GM21825 (cell line): Measurements from ENCODE around the gene HTRA3.

Experiments
- ATAC-seq: cut with Tn5 transposase; IDR thresholded peaks from one replicate; pipeline ENCODE4 v1.9.1; 2021; ENCODE audit warnings: mild to moderate bottlenecking, moderate library complexity; ENCODE audit not compliant: unreplicated experiment

Gene HTRA3

DNA sequence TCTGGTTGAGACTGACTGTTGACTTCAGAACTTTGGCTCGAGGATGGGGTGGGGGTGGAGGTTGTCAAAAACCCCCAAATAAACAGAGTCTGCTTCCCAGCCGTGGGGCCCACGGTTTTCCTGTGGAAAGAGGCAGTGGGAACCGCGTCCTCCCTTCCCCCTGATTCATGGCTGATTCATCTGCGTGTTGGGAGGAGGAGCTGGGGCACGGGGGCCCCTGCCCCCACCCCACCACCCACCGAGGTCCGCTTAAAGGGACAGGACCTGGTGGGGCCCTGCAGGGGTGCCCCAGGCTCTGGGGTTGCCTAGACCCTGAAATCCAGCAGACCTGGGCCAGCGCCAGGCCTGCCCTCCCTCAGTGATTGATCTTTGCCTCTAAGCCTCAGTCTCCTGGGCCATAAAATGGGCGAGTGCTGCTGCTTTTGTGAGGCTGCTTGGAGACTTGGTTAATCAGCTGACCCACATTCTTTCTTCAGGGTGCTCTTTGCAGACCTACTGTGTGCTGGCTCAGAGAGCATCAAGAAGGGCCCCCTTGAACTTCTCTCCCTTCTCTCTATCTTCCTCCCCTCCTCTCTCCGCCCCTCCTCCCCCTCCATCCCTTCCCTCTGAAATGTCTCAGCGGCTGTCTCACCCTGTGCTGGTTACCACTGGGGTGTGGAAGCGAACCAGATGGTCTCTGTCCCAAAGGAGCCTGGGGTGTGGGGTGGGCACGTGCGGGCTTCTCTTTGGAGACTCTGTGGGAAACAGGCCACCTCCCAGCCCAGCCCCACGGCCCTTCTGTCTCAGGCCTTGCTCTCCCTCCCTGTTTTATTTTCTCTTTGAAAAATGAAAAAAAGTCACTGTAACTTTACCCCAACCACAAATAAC is 9.1 kb downstream of the HTRA3 start:
- no peak for ATAC-seq

DNA sequence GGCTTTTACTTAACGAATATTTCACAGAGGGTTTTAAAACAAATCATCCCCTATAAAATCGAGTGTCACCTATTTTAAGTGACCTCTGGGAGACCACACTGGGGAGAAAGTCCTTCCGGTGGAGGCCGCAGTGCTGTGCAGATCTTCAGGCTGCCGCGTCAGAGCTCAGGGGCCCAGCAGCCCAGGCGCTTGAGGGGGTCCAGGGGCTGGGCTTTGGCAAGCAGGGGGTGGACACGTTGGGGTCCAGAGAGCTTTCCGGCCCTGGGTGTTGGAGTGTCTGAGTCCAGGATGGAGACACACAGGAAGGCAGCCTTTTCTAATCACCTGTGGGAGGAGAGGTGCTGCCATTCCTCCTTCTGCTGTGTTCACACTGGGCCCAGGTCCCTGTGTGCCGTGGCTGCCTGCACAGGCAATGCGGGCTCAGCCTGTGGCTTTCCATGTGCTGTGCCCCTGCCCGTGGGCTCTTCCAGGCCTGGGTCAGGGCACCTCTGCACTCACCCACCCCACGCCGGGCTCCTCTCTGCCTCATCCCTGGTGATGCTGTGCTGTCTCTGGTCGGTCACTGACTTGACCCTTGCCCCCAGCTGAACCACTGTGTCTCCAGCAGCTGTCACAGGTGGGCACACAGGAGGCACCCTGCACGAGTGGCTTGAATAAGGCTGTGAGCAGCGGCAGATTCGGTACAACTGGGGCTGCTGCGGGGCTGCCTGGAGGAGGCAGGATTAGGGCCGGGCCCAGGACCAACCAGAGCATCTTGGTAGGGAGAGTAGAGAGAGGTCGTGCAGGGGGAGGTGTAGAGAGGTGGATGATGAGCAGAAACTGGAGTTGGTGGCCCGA is 10.0 kb downstream of the HTRA3 start:
- ATAC-seq = no peak

- no peak for ATAC-seq
Measured at GRCh38 chr4:8280158-8280875, 10.8 kb downstream of the HTRA3 start.

GRCh38 chr4:8280876-8281440 is 11.4 kb downstream of the HTRA3 start:
- no peak for ATAC-seq

DNA sequence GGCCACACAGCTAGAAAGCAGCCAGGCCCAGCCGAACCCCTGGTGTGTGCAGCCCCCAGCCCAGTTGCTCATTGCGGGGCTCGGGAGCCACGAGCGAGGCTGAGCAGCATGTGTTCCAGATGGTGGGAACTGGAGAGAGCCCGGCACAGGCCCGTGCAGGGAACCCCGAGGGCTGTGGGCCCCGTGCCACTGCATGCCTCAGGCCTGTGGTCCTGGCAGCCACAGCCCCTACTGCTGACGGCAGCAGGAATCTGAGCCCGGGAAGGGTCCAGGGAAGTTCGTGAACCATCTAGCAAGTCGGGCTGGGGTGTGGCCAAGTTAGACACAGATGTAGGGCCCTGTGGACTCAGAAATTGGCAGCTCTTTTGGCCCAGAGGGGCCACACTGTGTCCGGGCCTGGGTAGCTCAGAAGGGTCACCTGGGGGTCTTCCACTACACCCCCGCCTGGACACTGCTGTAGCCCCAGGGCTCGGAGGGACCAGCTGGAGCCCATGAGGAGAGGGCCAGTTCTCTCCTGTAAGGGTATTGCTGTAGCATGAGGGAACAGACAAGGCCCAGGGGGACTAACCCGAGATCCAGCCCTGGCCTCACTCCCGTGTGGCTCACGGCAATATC is 12.1 kb downstream of the HTRA3 start:
- no peak for ATAC-seq

GRCh38 chr4:8282134-8282641 is 12.6 kb downstream of the HTRA3 start:
- ATAC-seq = no peak

DNA sequence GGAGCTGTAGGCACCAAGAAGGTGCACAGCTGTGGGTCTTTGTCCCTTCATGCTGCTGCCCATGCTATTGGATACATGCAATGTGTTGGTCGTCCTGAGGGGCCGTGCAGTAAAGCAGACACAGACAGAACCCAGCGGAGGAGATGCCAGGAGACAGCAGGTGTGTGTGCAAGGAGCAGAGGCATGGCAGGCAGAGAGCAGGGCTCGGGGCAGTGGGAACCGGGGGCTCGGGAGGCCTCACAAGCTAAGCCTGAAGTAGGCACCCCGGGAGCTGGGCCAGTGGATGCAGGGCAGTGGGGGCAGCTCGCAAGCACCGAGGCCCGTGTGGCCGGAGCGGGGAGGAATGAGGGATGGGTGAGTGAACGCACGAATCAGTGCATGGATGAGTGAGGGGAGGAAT is 13.2 kb downstream of the HTRA3 start:
- ATAC-seq = no peak

DNA sequence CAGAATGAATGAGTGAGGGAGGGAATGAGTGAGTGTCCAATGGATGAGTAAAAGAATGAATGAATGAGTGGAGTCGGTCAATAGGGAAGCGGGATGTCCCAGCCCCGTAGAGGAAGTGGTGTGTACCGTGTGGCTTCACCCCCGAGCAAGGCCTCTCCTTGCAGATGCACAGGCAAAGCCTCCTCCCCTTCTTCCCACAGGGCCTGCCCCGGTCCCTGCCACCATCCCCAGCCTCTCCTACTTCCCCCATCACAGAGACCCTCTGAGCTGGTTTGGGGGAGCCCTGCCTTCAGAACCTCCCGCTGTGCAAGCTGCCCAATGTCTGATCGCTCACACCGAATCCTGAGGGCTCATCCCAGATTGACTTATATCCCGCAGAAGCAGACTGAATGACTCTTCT is 13.6 kb downstream of the HTRA3 start:
- no peak for ATAC-seq

DNA sequence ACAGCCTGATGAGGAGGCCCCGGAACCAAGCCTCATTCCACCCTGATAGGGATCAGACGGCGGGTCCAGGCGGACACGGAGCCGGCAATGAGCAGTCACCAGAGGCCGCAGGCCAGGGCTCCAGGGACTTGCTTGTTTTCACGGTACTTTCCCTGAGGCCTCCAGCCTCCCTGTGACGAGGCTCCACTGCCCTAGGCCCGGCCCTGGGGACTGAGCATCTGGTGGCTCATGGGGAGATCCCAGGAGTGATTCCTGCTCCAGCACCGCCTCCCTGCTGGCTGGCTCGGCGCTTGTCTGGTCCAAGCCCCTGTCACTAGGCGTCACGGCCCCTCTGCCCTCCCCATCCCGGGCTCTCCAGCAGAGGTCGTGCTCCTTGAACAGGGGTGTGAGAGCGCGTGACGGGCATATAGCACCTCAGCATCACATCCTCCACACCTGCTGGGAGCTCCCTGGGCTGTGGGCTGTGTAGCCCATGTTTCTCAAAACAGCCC is 14.1 kb downstream of the HTRA3 start:
- no peak for ATAC-seq

DNA sequence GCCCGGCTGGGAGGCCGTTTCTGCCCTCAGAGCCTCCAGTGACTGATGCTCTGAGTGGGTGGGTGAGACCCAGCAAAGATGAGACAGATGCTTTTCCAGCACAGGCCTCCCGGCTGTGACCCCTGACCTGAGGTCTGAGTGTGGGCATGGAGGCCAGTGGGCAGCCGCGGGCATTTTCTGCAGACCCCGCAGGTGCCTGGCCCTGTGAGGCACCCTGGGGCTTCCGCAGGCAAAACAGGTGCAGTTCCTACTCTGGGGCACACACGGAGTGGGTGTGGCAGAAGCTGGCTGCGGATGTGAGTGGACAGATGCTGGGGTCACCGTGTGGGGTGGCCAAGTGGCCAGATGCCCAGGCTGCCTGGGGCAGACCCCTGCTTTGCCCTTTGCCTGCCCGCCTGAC is 14.8 kb downstream of the HTRA3 start:
- ATAC-seq = no peak

DNA sequence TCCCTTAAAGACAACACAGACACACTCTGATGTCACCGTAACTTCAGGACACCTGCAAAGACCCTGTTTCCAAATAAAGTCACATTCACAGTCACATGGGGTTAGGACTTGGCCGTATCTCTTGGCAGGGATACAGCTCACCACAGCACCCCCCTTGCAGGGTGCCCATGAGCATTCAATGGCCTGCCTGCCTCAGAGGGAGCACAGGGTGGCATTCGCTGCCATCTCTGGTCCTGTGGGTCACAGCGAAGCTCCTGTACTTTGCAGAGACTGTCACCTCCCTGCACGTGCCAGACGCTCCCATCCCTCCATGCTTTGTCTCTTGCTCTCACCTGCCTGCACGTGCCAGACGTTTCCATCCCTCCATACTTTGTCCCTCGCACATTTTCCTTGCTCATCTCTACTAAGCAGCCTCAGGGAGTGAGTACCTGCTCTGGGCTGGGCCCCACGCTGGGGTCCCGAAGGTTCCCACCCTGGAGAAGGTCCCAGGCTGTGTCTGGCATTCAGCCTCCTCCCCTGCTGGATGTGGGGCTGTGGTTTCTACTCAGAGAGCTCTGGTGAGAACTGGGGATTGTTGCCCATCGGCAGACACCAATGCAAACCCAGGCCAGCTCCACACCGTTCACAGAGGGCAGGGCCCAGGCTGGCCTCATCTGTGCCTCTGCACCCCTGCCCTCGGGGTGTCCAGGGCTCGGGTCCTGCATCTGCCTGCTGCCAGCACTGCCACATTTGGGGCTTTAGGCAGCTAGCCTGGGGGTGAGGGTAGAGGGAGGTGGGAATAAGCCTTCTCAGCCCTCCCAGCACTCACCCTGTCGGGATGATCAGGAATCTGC is 15.8 kb downstream of the HTRA3 start:
- no peak for ATAC-seq

- ATAC-seq = no peak
Measured at GRCh38 chr4:8285976-8286718, 16.6 kb downstream of the HTRA3 start.

GRCh38 chr4:8286719-8287342 is 17.3 kb downstream of the HTRA3 start:
- ATAC-seq = no peak

GRCh38 chr4:8287343-8288280 is 18.1 kb downstream of the HTRA3 start:
- no peak for ATAC-seq

- ATAC-seq = no peak
Measured at GRCh38 chr4:8289151-8289750, 19.7 kb downstream of the HTRA3 start.

DNA sequence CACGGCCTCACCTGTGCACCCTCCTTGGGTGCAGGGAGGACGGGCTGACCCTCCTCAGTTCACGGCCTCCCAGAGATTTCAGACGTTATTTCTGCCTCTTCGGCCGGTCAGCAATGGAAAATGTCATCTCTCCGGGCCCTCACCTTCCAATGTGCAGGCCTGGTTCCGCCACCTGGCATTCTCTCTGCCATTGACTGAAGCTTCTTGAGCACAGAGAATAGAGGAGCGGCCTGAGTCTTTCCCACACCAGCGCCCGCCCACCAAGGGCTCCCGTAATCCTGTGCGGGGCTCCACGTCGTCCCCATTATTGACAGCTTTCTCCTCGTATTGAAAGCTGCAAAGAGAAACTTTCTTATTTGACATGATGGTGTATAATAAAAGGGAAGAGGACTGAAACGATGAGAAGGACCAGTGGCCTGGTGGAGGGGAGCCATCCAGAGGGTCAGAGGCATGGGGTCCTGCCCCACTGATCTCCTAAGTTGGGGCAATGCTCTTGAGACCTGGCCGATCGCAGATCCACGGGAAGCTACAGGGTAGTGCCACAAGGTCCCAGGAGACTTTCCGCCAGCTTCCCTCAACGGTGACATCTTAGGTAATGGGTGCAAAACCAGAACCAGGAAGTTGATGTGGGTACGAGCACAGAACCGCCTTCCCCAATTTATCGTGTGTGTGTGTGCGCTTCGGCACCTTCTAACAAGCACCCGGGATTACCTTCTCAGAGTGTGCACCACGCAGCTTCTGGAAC is 20.6 kb downstream of the HTRA3 start:
- no peak for ATAC-seq
